WTC11 (cell line): Measurements from ENCODE around the gene PHC1. TPM values are rescaled to one million over a fixed set of nuclear protein-coding genes. Genes with fewer than 3 reads are reported as not detected.

ENCODE experiments used
- ATAC-seq: fragments of 200-7000 bp; cut with Tn5 transposase; 2 replicates; pipeline ENCODE4 v1.10.0; 2021; ENCODE audit warnings: mild to moderate bottlenecking, moderate library complexity
- CTCF ChIA-PET: fragments of 300-600 bp; sonication (Branson Sonifier 250); formaldehyde crosslinking; loops from one replicate; lab custom pipeline; 2021; ENCODE audit warnings: antibody characterized with exemption; lab: Charles Lee
- POLR2A ChIA-PET: fragments of 350-600 bp; sonication (Branson Sonifier 250); formaldehyde crosslinking; loops from one replicate; lab custom pipeline; 2021; ENCODE audit warnings: antibody characterized with exemption; lab: Charles Lee
- DNase-seq: peaks from one replicate; pipeline ENCODE4 v3.0.0; 2021; ENCODE audit warnings: low spot score
- H3K27ac Mint-ChIP-seq: 2 replicates; pipeline ENCODE4 v1.8.0; 2021; ENCODE audit warnings: mixed read lengths
- H3K27me3 Mint-ChIP-seq: 2 replicates; pipeline ENCODE4 v1.8.0; 2021; ENCODE audit warnings: low read depth, mild to moderate bottlenecking, moderate library complexity, mixed read lengths
- H3K36me3 Mint-ChIP-seq: 2 replicates; pipeline ENCODE4 v1.8.0; 2021; ENCODE audit warnings: mixed read lengths
- H3K4me1 Mint-ChIP-seq: 2 replicates; pipeline ENCODE4 v1.8.0; 2022; ENCODE audit warnings: mixed read lengths
- H3K4me3 Mint-ChIP-seq: 2 replicates; pipeline ENCODE4 v1.8.0; 2021; ENCODE audit warnings: mild to moderate bottlenecking, moderate library complexity, mixed read lengths
- H3K9me3 Mint-ChIP-seq: 2 replicates; pipeline ENCODE4 v1.8.0; 2021; ENCODE audit warnings: mixed read lengths
- CBFB ChIP-seq: sonication (generic); formaldehyde crosslinking; IDR thresholded peaks from 2 replicates; pipeline ENCODE4 v1.8.1; 2022; ENCODE audit warnings: mild to moderate bottlenecking, low read depth, missing genetic modification reagents
- CREB1 ChIP-seq: sonication (generic); formaldehyde crosslinking; IDR thresholded peaks from 2 replicates; pipeline ENCODE4 v1.8.0; 2023; ENCODE audit warnings: mild to moderate bottlenecking, missing genetic modification reagents
- CREM ChIP-seq: sonication (generic); formaldehyde crosslinking; IDR thresholded peaks from 2 replicates; pipeline ENCODE4 v1.8.1; 2022; ENCODE audit warnings: mild to moderate bottlenecking, missing genetic modification reagents, moderate library complexity
- EMX1 ChIP-seq: fragments of 250-450 bp; sonication (Bioruptor Pico); IDR thresholded peaks from 2 replicates; pipeline ENCODE4 v1.8.0; 2021; ENCODE audit warnings: mild to moderate bottlenecking
- ETV6 ChIP-seq: sonication (generic); formaldehyde crosslinking; IDR thresholded peaks from 2 replicates; pipeline ENCODE4 v1.8.1; 2022; ENCODE audit warnings: mild to moderate bottlenecking, missing genetic modification reagents
- IRF2 ChIP-seq: sonication (generic); formaldehyde crosslinking; IDR thresholded peaks from 2 replicates; pipeline ENCODE4 v1.8.0; 2022; ENCODE audit warnings: low read depth, missing genetic modification reagents, borderline replicate concordance
- NFATC4 ChIP-seq: fragments of 250-450 bp; sonication (Bioruptor Pico); IDR thresholded peaks from 2 replicates; pipeline ENCODE4 v1.9.0; 2021; ENCODE audit warnings: mild to moderate bottlenecking
- NR2C2 ChIP-seq: sonication (generic); formaldehyde crosslinking; IDR thresholded peaks from 2 replicates; pipeline ENCODE4 v1.8.0; 2022; ENCODE audit warnings: mild to moderate bottlenecking, missing genetic modification reagents
- SP1 ChIP-seq: sonication (generic); formaldehyde crosslinking; conservative IDR thresholded peaks from 2 replicates; pipeline ENCODE4 v1.8.1; 2022; ENCODE audit warnings: missing genetic modification reagents
- TEAD1 ChIP-seq: sonication (generic); formaldehyde crosslinking; IDR thresholded peaks from 2 replicates; pipeline ENCODE4 v1.8.0; 2022; ENCODE audit warnings: mild to moderate bottlenecking, missing genetic modification reagents
- TEAD4 ChIP-seq: sonication (generic); formaldehyde crosslinking; IDR thresholded peaks from 2 replicates; pipeline ENCODE4 v1.8.0; 2022; ENCODE audit warnings: mild to moderate bottlenecking, missing genetic modification reagents
- TP53 ChIP-seq: sonication (generic); formaldehyde crosslinking; IDR thresholded peaks from 2 replicates; pipeline ENCODE4 v1.8.1; 2023; ENCODE audit warnings: mild to moderate bottlenecking, missing genetic modification reagents
- ZBTB21 ChIP-seq: sonication (generic); formaldehyde crosslinking; IDR thresholded peaks from 2 replicates; pipeline ENCODE4 v1.8.1; 2023; ENCODE audit warnings: mild to moderate bottlenecking, missing genetic modification reagents, borderline replicate concordance
- ZNF121 ChIP-seq: sonication (generic); formaldehyde crosslinking; IDR thresholded peaks from 2 replicates; pipeline ENCODE4 v1.8.0; 2023; ENCODE audit warnings: missing genetic modification reagents
- ZNF219 ChIP-seq: sonication (generic); formaldehyde crosslinking; IDR thresholded peaks from 2 replicates; pipeline ENCODE4 v1.8.0; 2023; ENCODE audit warnings: missing genetic modification reagents, mild to moderate bottlenecking, borderline replicate concordance
- ZNF232 ChIP-seq: sonication (generic); formaldehyde crosslinking; IDR thresholded peaks from 2 replicates; pipeline ENCODE4 v1.8.0; 2022; ENCODE audit warnings: mild to moderate bottlenecking, missing genetic modification reagents
- ZNF263 ChIP-seq: sonication (generic); formaldehyde crosslinking; IDR thresholded peaks from 2 replicates; pipeline ENCODE4 v1.8.1; 2022; ENCODE audit warnings: low read depth, mild to moderate bottlenecking, moderate library complexity, missing genetic modification reagents
- ZNF317 ChIP-seq: sonication (generic); formaldehyde crosslinking; IDR thresholded peaks from 2 replicates; pipeline ENCODE4 v1.8.1; 2023; ENCODE audit warnings: low read depth, mild to moderate bottlenecking, moderate library complexity, missing genetic modification reagents, borderline replicate concordance
- ZNF396 ChIP-seq: fragments of 250-450 bp; sonication (Bioruptor Pico); IDR thresholded peaks from 2 replicates; pipeline ENCODE4 v1.8.0; 2021; ENCODE audit warnings: mild to moderate bottlenecking, moderate library complexity, borderline replicate concordance
- ZNF416 ChIP-seq: fragments of 250-450 bp; sonication (Bioruptor Pico); IDR thresholded peaks from 2 replicates; pipeline ENCODE4 v1.9.0; 2021; ENCODE audit warnings: mild to moderate bottlenecking, inconsistent platforms
- ZNF423 ChIP-seq: fragments of 250-450 bp; sonication (Bioruptor Pico); IDR thresholded peaks from 2 replicates; pipeline ENCODE4 v2.1.2; 2022; ENCODE audit warnings: mild to moderate bottlenecking, moderate library complexity
- ZNF671 ChIP-seq: fragments of 250-450 bp; sonication (Bioruptor Pico); IDR thresholded peaks from 2 replicates; pipeline ENCODE4 v1.8.0; 2021; ENCODE audit warnings: mild to moderate bottlenecking
- total RNA-seq: library from RNA; stranded (reverse); gene quantifications from 3 replicates; pipeline ENCODE4 v1.2.3, GENCODE V29; 2021
- TF ChIP-seq, protein P1 (sequence below): sonication (generic); formaldehyde crosslinking; IDR thresholded peaks from 2 replicates; pipeline ENCODE4 v1.8.1; 2023; ENCODE audit warnings: mild to moderate bottlenecking, missing genetic modification reagents
- TF ChIP-seq, protein P2 (sequence below): sonication (generic); formaldehyde crosslinking; IDR thresholded peaks from 2 replicates; pipeline ENCODE4 v1.8.0; 2022; ENCODE audit warnings: missing genetic modification reagents
- TF ChIP-seq, protein P3 (sequence below): sonication (generic); formaldehyde crosslinking; IDR thresholded peaks from 2 replicates; pipeline ENCODE4 v1.8.1; 2022; ENCODE audit warnings: mild to moderate bottlenecking, moderate library complexity, missing genetic modification reagents
- TF ChIP-seq, protein P4 (sequence below): sonication (generic); formaldehyde crosslinking; IDR thresholded peaks from 2 replicates; pipeline ENCODE4 v1.8.1; 2023; ENCODE audit warnings: mild to moderate bottlenecking, moderate library complexity, missing genetic modification reagents
- TF ChIP-seq, protein P5 (sequence below): sonication (generic); formaldehyde crosslinking; IDR thresholded peaks from 2 replicates; pipeline ENCODE4 v1.8.1; 2022; ENCODE audit warnings: low read depth, mild to moderate bottlenecking, moderate library complexity, missing genetic modification reagents, borderline replicate concordance

Gene PHC1
- total RNA-seq, 1 experiment from 2014 or later: 733 TPM

DNA sequence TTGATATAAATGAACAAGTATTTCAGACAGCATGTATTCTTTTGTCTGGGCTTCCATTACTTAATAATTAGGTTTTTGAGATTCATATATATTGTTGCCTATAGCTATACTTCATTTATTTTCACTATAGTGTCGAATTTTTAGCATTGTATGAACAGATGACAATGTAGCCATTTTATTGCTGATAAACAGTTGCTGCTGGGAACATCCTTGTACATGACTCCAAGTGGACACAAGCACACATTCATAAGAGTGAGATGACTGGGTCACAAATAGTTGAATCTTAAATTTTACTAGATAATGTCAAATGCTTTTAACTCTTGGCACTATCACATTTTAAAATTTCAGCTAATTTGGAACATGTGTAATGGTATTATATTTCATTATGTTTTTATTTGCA is 19.3 kb upstream of the PHC1 start:
- no peak for ATAC-seq
- Mint-ChIP-seq H3K4me3 (no peak overlapping the region), H3K4me1 (peaks cover 14% of the 10 kb centered on the region), H3K27ac (no peak overlapping the region), H3K27me3 (no peaks in the 10 kb centered on the region), H3K9me3 (peaks cover 26% of the 10 kb centered on the region)
- POLR2A ChIA-PET: no interaction called here
- DNase-seq: no peak
- TF ChIP-seq CBFB: no peak
- TF ChIP-seq ZNF416: no peak
- no peak for TF ChIP-seq TP53 (CRISPR knock-in tag)
- no peak for TF ChIP-seq NFATC4
- TF ChIP-seq, protein P1, sequence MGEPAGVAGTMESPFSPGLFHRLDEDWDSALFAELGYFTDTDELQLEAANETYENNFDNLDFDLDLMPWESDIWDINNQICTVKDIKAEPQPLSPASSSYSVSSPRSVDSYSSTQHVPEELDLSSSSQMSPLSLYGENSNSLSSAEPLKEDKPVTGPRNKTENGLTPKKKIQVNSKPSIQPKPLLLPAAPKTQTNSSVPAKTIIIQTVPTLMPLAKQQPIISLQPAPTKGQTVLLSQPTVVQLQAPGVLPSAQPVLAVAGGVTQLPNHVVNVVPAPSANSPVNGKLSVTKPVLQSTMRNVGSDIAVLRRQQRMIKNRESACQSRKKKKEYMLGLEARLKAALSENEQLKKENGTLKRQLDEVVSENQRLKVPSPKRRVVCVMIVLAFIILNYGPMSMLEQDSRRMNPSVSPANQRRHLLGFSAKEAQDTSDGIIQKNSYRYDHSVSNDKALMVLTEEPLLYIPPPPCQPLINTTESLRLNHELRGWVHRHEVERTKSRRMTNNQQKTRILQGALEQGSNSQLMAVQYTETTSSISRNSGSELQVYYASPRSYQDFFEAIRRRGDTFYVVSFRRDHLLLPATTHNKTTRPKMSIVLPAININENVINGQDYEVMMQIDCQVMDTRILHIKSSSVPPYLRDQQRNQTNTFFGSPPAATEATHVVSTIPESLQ (CRISPR knock-in tag): no peak
- TF ChIP-seq ZNF263 (CRISPR knock-in tag): no peak
- no peak for TF ChIP-seq EMX1 (CRISPR knock-in tag)
- TF ChIP-seq ZNF121 (CRISPR knock-in tag): no peak
- TF ChIP-seq IRF2 (CRISPR knock-in tag): no peak
- no peak for TF ChIP-seq CREM (CRISPR knock-in tag)
- no peak for TF ChIP-seq ZNF671 (CRISPR knock-in tag)
- no peak for TF ChIP-seq ZBTB21
- TF ChIP-seq, protein P2, sequence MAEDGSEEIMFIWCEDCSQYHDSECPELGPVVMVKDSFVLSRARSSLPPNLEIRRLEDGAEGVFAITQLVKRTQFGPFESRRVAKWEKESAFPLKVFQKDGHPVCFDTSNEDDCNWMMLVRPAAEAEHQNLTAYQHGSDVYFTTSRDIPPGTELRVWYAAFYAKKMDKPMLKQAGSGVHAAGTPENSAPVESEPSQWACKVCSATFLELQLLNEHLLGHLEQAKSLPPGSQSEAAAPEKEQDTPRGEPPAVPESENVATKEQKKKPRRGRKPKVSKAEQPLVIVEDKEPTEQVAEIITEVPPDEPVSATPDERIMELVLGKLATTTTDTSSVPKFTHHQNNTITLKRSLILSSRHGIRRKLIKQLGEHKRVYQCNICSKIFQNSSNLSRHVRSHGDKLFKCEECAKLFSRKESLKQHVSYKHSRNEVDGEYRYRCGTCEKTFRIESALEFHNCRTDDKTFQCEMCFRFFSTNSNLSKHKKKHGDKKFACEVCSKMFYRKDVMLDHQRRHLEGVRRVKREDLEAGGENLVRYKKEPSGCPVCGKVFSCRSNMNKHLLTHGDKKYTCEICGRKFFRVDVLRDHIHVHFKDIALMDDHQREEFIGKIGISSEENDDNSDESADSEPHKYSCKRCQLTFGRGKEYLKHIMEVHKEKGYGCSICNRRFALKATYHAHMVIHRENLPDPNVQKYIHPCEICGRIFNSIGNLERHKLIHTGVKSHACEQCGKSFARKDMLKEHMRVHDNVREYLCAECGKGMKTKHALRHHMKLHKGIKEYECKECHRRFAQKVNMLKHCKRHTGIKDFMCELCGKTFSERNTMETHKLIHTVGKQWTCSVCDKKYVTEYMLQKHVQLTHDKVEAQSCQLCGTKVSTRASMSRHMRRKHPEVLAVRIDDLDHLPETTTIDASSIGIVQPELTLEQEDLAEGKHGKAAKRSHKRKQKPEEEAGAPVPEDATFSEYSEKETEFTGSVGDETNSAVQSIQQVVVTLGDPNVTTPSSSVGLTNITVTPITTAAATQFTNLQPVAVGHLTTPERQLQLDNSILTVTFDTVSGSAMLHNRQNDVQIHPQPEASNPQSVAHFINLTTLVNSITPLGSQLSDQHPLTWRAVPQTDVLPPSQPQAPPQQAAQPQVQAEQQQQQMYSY (CRISPR knock-in tag): no peak
- TF ChIP-seq ZNF396 (CRISPR knock-in tag): no peak
- TF ChIP-seq TEAD1 (CRISPR knock-in tag): no peak
- TF ChIP-seq ZNF232 (CRISPR knock-in tag): no peak
- TF ChIP-seq, protein P3, sequence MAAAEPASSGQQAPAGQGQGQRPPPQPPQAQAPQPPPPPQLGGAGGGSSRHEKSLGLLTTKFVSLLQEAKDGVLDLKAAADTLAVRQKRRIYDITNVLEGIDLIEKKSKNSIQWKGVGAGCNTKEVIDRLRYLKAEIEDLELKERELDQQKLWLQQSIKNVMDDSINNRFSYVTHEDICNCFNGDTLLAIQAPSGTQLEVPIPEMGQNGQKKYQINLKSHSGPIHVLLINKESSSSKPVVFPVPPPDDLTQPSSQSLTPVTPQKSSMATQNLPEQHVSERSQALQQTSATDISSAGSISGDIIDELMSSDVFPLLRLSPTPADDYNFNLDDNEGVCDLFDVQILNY (CRISPR knock-in tag): no peak
- TF ChIP-seq ZNF219 (CRISPR knock-in tag): no peak
- TF ChIP-seq, protein P4, sequence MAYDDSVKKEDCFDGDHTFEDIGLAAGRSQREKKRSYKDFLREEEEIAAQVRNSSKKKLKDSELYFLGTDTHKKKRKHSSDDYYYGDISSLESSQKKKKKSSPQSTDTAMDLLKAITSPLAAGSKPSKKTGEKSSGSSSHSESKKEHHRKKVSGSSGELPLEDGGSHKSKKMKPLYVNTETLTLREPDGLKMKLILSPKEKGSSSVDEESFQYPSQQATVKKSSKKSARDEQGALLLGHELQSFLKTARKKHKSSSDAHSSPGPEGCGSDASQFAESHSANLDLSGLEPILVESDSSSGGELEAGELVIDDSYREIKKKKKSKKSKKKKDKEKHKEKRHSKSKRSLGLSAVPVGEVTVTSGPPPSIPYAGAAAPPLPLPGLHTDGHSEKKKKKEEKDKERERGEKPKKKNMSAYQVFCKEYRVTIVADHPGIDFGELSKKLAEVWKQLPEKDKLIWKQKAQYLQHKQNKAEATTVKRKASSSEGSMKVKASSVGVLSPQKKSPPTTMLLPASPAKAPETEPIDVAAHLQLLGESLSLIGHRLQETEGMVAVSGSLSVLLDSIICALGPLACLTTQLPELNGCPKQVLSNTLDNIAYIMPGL (CRISPR knock-in tag): no peak
- TF ChIP-seq, all 79 proteins: peak for 0
- CTCF ChIA-PET: no interaction called here
- peaks cover 27% of the 10 kb centered on the region for H3K36me3 Mint-ChIP-seq

DNA sequence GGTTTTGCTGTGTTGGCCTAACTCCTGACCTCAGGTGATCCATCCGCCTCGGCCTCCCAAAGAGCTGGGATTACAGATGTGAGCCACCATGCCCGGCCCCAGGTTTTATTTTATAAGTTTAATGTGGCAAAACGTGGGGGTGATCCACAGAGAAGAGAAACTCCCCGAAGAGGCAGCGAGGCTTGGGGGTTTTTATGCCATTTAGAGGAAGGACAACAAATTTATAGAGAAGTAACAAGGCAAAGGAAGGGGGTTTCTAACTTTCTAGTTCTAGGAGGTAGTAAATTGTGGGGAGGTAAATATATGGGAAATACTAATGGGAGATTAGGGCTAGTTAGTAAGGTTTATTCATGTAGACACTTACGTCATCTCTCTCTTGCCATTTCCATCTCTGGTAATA is 17.2 kb upstream of the PHC1 start:
- peaks cover 47% of the 10 kb centered on the region for H3K36me3 Mint-ChIP-seq
- POLR2A ChIA-PET: interaction anchor here (0.6 kb wide), 1 partner anchor 293 kb away, joined by 3 read pairs; no protein-coding TSS in a partner anchor
- CTCF ChIA-PET: interaction anchor here (1.0 kb wide), 1 partner anchor 37 kb away, joined by 4 read pairs; no protein-coding TSS in a partner anchor

More for the DNA sequence above, 17.2 kb upstream of the PHC1 start:
- H3K4me1 Mint-ChIP-seq: peaks cover 6% of the 10 kb centered on the region
- TF ChIP-seq NR2C2 (CRISPR knock-in tag): no peak
- no peak for TF ChIP-seq SP1 (CRISPR knock-in tag)
- TF ChIP-seq CREB1 (CRISPR knock-in tag): no peak
- TF ChIP-seq, protein P5, sequence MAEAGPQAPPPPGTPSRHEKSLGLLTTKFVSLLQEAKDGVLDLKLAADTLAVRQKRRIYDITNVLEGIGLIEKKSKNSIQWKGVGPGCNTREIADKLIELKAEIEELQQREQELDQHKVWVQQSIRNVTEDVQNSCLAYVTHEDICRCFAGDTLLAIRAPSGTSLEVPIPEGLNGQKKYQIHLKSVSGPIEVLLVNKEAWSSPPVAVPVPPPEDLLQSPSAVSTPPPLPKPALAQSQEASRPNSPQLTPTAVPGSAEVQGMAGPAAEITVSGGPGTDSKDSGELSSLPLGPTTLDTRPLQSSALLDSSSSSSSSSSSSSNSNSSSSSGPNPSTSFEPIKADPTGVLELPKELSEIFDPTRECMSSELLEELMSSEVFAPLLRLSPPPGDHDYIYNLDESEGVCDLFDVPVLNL (CRISPR knock-in tag): no peak
- TF ChIP-seq TEAD1 (CRISPR knock-in tag): no peak
- no peak for TF ChIP-seq ZNF317
- no peak for TF ChIP-seq CBFB
- TF ChIP-seq, protein P1 (CRISPR knock-in tag): no peak
- TF ChIP-seq ETV6: no peak
- no peak for TF ChIP-seq ZNF423 (CRISPR knock-in tag)
- no peak for TF ChIP-seq TEAD4 (CRISPR knock-in tag)
- TF ChIP-seq IRF2 (CRISPR knock-in tag): no peak
- no peak overlapping the region for H3K27ac Mint-ChIP-seq
- ATAC-seq (no peak), DNase-seq (no peak)
- H3K4me3 Mint-ChIP-seq: no peak overlapping the region
- peaks cover 44% of the 10 kb centered on the region for H3K9me3 Mint-ChIP-seq
- H3K27me3 Mint-ChIP-seq: no peaks in the 10 kb centered on the region
